Hepatocyte (in vitro differentiated cells): ENCODE data around the gene FILIP1L.

Experiments used
- EZH2 ChIP-seq: fragments of 200-600 bp; sonication (generic); IDR thresholded peaks from 2 replicates; pipeline ENCODE4 v1.6.1; 2016; ENCODE audit warnings: antibody characterized with exemption, mild to moderate bottlenecking, borderline replicate concordance
- EZH2phosphoT487 ChIP-seq: fragments of 200-600 bp; sonication (generic); IDR thresholded peaks from one replicate; pipeline ENCODE4 v1.6.1; 2018; ENCODE audit warnings: antibody characterized with exemption, mild to moderate bottlenecking, low read depth, moderate library complexity; ENCODE audit not compliant: unreplicated experiment, severe bottlenecking
- TF ChIP-seq, protein P1 (sequence below): fragments of 200-600 bp; sonication (generic); IDR thresholded peaks from 2 replicates; pipeline ENCODE4 v1.5.1; 2016; ENCODE audit warnings: antibody characterized with exemption, mild to moderate bottlenecking; ENCODE audit not compliant: poor library complexity

DNA sequence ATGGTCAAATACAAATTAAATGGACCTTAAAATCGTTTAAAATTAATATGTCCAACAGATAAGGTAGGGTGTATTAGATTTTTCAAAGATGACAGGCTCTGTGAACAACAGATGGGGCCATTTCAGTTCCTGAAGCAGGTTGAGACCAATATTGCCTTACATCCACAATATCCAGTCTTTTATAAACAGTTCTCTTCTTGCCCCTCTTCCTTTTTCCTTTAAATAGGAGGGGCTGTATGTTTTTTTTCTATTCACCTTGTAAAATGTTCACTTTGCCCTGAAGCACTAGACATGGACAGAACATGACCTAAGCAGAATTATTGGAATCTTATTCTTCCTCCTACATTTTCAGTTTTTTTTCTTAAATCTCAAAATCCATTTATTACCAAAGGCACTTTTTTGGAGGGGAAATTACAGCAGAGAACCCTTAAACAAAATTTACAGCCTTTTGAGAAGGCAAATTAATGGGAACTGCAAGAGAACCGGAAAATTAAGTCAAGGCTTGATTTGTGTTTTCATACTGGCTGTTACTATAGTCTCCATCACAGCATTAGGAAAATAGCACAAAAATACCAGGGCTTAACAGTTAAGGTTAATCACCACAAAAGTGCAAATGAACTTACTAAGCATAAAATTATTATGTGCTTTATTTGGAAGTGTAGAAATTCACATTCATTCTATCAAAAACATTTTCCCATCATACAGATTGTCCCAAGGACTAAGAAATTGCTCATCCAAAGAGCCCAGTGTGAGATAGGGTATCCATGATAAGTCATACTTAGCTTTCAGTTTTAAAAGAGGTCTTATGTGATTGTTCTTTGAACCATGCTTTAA, 240.8 kb downstream of the FILIP1L start:
- TF ChIP-seq, protein P1, sequence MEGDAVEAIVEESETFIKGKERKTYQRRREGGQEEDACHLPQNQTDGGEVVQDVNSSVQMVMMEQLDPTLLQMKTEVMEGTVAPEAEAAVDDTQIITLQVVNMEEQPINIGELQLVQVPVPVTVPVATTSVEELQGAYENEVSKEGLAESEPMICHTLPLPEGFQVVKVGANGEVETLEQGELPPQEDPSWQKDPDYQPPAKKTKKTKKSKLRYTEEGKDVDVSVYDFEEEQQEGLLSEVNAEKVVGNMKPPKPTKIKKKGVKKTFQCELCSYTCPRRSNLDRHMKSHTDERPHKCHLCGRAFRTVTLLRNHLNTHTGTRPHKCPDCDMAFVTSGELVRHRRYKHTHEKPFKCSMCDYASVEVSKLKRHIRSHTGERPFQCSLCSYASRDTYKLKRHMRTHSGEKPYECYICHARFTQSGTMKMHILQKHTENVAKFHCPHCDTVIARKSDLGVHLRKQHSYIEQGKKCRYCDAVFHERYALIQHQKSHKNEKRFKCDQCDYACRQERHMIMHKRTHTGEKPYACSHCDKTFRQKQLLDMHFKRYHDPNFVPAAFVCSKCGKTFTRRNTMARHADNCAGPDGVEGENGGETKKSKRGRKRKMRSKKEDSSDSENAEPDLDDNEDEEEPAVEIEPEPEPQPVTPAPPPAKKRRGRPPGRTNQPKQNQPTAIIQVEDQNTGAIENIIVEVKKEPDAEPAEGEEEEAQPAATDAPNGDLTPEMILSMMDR = no peak
- TF ChIP-seq EZH2 (no peak), EZH2phosphoT487 (no peak)
